AG04450 (cell line): Measurements from ENCODE around the gene MYO10. TPM values are rescaled to one million over a fixed set of nuclear protein-coding genes. Genes with fewer than 3 reads are reported as not detected.

ENCODE experiments used
- CTCF ChIA-PET: fragments of 300-600, 350-600 bp; formaldehyde crosslinking; extraction: SDS; loops from one replicate; lab custom pipeline; 2022; ENCODE audit warnings: antibody characterized with exemption, inconsistent platforms; lab: Charles Lee
- POLR2A ChIA-PET: fragments of 350-600 bp; formaldehyde crosslinking; extraction: SDS; loops from one replicate; lab custom pipeline; 2021; ENCODE audit warnings: antibody characterized with exemption, inconsistent platforms; lab: Yijun Ruan, JAX
- DNase-seq: peaks from one replicate; pipeline ENCODE4 v3.0.0-alpha.2; 2011; ENCODE audit warnings: low read depth, low spot score
- H3K27ac ChIP-seq: one replicate; pipeline ENCODE4 v1.5.1; 2012; ENCODE audit warnings: low read depth, low read length, control low read depth
- H3K27me3 ChIP-seq: one replicate; pipeline ENCODE4 v1.6.0; 2012; ENCODE audit warnings: low read length; ENCODE audit not compliant: control insufficient read depth, insufficient read depth
- H3K4me3 ChIP-seq: 2 replicates; pipeline ENCODE4 v1.5.1; 2011; ENCODE audit warnings: mild to moderate bottlenecking, low read depth, low read length, control low read depth
- H3K9me3 ChIP-seq: 2 replicates; pipeline ENCODE4 v1.5.1; 2012; ENCODE audit warnings: low read length; ENCODE audit not compliant: control insufficient read depth, insufficient read depth
- CTCF ChIP-seq: IDR thresholded peaks from 2 replicates; pipeline ENCODE4 v1.5.1; 2011; ENCODE audit warnings: low read depth, low read length, control low read depth, inconsistent platforms
- polyA plus RNA-seq: library from polyadenylated mRNA; depleted of rRNA; stranded (reverse); fragments of >200 nt; gene quantifications from 2 replicates; pipeline ENCODE4 v1.2.3, GENCODE V29; 2011

MYO10 gene
- polyA plus RNA-seq, 1 experiment, result 37.0 TPM

GRCh38 chr5:16704945-16705344 lies 231.1 kb downstream of the MYO10 start:
- H3K27me3 ChIP-seq, result no peaks in the 10 kb centered on the region
- H3K27ac ChIP-seq, result no peak overlapping the region
- H3K4me3 ChIP-seq, result no peak overlapping the region
- DNase-seq, result no peak
- ChIA-PET POLR2A (no interaction called here), CTCF (interaction anchor here (1.1 to 1.8 kb wide), 2 partner anchors 14 to 15 kb away, joined by 4 to 6 read pairs; no protein-coding TSS in a partner anchor)
- no peaks in the 10 kb centered on the region; the same call in 1 of the 2 replicates for H3K9me3 ChIP-seq
- TF ChIP-seq CTCF, result no peak

- H3K27me3 ChIP-seq, result no peaks in the 10 kb centered on the region
- ChIA-PET POLR2A (no interaction called here), CTCF (interaction anchor here (1.3 kb wide), 1 partner anchor 13 kb away, joined by 6 read pairs; no protein-coding TSS in a partner anchor)
- H3K4me3 ChIP-seq, result no peak overlapping the region
- TF ChIP-seq CTCF, result no peak
- no peak for DNase-seq
- H3K9me3 ChIP-seq, result no peaks in the 10 kb centered on the region; the same call in 1 of the 2 replicates
- H3K27ac ChIP-seq, result no peak overlapping the region
Observed at GRCh38 chr5:16702964-16703363, 233.1 kb downstream of the MYO10 start.

- ChIA-PET CTCF (no interaction called here), POLR2A (interaction anchor here (0.5 kb wide), 1 partner anchor 12 kb away, joined by 3 read pairs; no protein-coding TSS in a partner anchor)
- Histone ChIP-seq H3K27me3 (no peaks in the 10 kb centered on the region), H3K27ac (peak overlapping the region; percentile 21), H3K9me3 (no peaks in the 10 kb centered on the region; the same call in 1 of the 2 replicates), H3K4me3 (no peak overlapping the region)
- DNase-seq, result no peak
- TF ChIP-seq CTCF, result no peak
Observed at GRCh38 chr5:16701134-16702099, 234.7 kb downstream of the MYO10 start.

GRCh38 chr5:16700081-16700480 lies 236.0 kb downstream of the MYO10 start:
- Histone ChIP-seq H3K27ac (no peak overlapping the region), H3K4me3 (no peak overlapping the region), H3K9me3 (no peaks in the 10 kb centered on the region; the same call in 1 of the 2 replicates), H3K27me3 (no peaks in the 10 kb centered on the region)
- ChIA-PET CTCF (interaction anchor here (2.5 kb wide), 1 partner anchor 10 kb away, joined by 12 read pairs; no protein-coding TSS in a partner anchor), POLR2A (no interaction called here)
- TF ChIP-seq CTCF, result no peak
- no peak for DNase-seq

- Histone ChIP-seq H3K27ac (no peak overlapping the region), H3K27me3 (no peaks in the 10 kb centered on the region), H3K4me3 (no peak overlapping the region), H3K9me3 (no peaks in the 10 kb centered on the region; the same call in 1 of the 2 replicates)
- ChIA-PET CTCF (interaction anchor here (1.3 kb wide), 1 partner anchor 12 kb away, joined by 4 read pairs; no protein-coding TSS in a partner anchor), POLR2A (no interaction called here)
- DNase-seq, result no peak
- TF ChIP-seq CTCF, result no peak
Observed at GRCh38 chr5:16695779-16696178, 240.3 kb downstream of the MYO10 start.
